ENCODE results near the gene UBE3C.

Gene UBE3C

GRCh38 chr7:157295338-157295737 lies 156.6 kb downstream of the UBE3C start:
- POLR2A ChIA-PET, result no interaction called here
- CTCF ChIA-PET, result no interaction called here
- no peak for DNase-seq (ENCODE audit: extremely low spot score)
- TF ChIP-seq CTCF (IDR thresholded peaks at IDR 0.05; ENCODE audit: control extremely low read depth, extremely low read depth, low read depth, missing control alignments), result no peak

GRCh38 chr7:157297185-157297584 lies 158.5 kb downstream of the UBE3C start:
- ChIA-PET CTCF (no interaction called here), POLR2A (no interaction called here)
- no peak for DNase-seq (ENCODE audit: extremely low spot score)
- no peak for TF ChIP-seq CTCF (IDR thresholded peaks at IDR 0.05; ENCODE audit: control extremely low read depth, extremely low read depth, low read depth, missing control alignments)

- ChIA-PET CTCF (no interaction called here), POLR2A (no interaction called here)
- no peak for TF ChIP-seq CTCF (IDR thresholded peaks at IDR 0.05; ENCODE audit: control extremely low read depth, extremely low read depth, low read depth, missing control alignments)
- DNase-seq (ENCODE audit: extremely low spot score), result no peak
Observed at GRCh38 chr7:157299317-157299612, 160.5 kb downstream of the UBE3C start.

- no peak for DNase-seq (ENCODE audit: extremely low spot score)
- TF ChIP-seq CTCF (IDR thresholded peaks at IDR 0.05; ENCODE audit: control extremely low read depth, extremely low read depth, low read depth, missing control alignments), result no peak
- ChIA-PET CTCF (no interaction called here), POLR2A (no interaction called here)
Observed at GRCh38 chr7:157299613-157300368, 161.1 kb downstream of the UBE3C start.

- DNase-seq (ENCODE audit: extremely low spot score), result no peak
- ChIA-PET CTCF (no interaction called here), POLR2A (no interaction called here)
- TF ChIP-seq CTCF (IDR thresholded peaks at IDR 0.05; ENCODE audit: control extremely low read depth, extremely low read depth, low read depth, missing control alignments), result no peak
Observed at GRCh38 chr7:157300369-157300825, 161.7 kb downstream of the UBE3C start.

- CTCF ChIA-PET, result interaction anchor here (0.8 to 2.0 kb wide), 3 partner anchors 10 to 38 kb away, joined by 3 to 5 read pairs (median 4); no protein-coding TSS in a partner anchor
- POLR2A ChIA-PET, result no interaction called here
- no peak for DNase-seq (ENCODE audit: extremely low spot score)
- no peak for TF ChIP-seq CTCF (IDR thresholded peaks at IDR 0.05; ENCODE audit: control extremely low read depth, extremely low read depth, low read depth, missing control alignments)
Observed at GRCh38 chr7:157301610-157302120, 162.9 kb downstream of the UBE3C start.
